H54 (cell line): Measurements from ENCODE around the gene POLD3.

Experiments
- DNase-seq: peaks from one replicate; pipeline ENCODE4 v3.0.0; 2011; ENCODE audit warnings: low spot score, mixed read lengths; ENCODE audit not compliant: insufficient read length
- FAIRE-seq: peaks from 3 replicates; lab custom pipeline; 2011; peaks lifted over from hg19 to GRCh38; lab: Jason Lieb, UNC
- POLR2A ChIP-seq: IDR thresholded peaks from 2 replicates; pipeline ENCODE4 v1.6.1; 2011; ENCODE audit warnings: low read depth, mild to moderate bottlenecking, low read length

Gene POLD3

GRCh38 chr11:74662487-74663103 lies 70.2 kb downstream of the POLD3 start:
- no peak for DNase-seq
- no peak for TF ChIP-seq POLR2A
- FAIRE-seq = no peak

GRCh38 chr11:74663315-74663714 lies 70.9 kb downstream of the POLD3 start:
- FAIRE-seq = no peak
- no peak for TF ChIP-seq POLR2A

GRCh38 chr11:74669211-74670160 lies 77.1 kb downstream of the POLD3 start:
- DNase-seq (no peak), FAIRE-seq (no peak)
- TF ChIP-seq POLR2A = no peak

More at GRCh38 chr11:74663315-74663714, 70.9 kb downstream of the POLD3 start:
- no peak for DNase-seq

DNA sequence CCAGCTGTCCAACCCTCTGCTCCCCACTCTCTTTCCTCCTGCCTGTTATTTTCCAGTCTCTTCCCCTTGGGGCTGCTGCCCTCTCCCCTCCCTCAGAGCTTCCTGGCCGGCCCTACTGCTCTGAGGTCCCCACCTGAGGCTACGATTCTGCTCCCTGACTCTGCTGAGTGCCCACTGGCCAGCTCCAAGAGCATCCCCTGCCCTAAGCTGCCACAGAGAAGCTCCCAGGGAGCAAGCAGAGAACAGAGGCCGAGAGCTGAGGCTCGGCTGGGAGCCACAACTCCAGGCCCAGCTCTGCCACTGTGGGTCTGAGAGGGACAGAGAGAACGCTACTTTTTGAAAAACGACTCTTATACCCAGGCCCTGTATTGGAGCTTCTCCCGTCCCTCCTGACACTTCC lies 77.8 kb downstream of the POLD3 start:
- DNase-seq (no peak), FAIRE-seq (no peak)
- no peak for TF ChIP-seq POLR2A

GRCh38 chr11:74671520-74672196 lies 79.3 kb downstream of the POLD3 start:
- no peak for FAIRE-seq
- DNase-seq = no peak
- TF ChIP-seq POLR2A = no peak

DNA sequence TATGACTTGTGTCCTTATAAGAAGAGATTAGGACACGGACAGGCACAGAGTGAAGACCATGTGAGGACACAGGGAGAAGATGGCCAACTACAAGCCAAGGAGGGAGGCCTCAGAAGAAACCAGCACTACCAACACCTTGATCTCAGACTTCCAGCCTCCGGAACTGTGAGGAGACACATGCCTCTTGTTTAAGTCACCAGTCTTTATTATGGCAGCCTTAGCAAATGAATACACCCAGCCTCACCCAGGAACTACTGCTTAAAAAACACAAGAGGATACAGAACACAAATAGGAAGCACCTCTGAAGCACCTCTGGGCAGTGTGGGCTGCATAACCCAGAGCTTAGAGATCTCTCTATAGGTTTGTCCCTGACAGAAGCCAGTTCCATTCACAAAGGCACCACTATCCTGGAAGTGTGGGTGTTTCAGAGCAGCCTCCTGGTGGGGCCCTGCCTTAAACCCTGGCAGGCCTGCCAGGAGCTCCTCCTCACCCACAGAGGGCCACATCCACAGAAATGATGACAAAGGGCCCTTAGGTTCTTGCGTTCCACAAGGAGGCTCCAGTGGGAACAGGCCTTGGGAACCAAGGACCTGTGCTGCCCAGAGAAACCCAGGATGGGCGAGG lies 80.1 kb downstream of the POLD3 start:
- no peak for TF ChIP-seq POLR2A
- DNase-seq (no peak), FAIRE-seq (no peak)

GRCh38 chr11:74672956-74673692 lies 80.7 kb downstream of the POLD3 start:
- peak; percentile 92 for DNase-seq
- 0 out of 2 replicates have a peak, but pooled peaks have one; percentile 8 for TF ChIP-seq POLR2A
- FAIRE-seq = peak; percentile 71

DNA sequence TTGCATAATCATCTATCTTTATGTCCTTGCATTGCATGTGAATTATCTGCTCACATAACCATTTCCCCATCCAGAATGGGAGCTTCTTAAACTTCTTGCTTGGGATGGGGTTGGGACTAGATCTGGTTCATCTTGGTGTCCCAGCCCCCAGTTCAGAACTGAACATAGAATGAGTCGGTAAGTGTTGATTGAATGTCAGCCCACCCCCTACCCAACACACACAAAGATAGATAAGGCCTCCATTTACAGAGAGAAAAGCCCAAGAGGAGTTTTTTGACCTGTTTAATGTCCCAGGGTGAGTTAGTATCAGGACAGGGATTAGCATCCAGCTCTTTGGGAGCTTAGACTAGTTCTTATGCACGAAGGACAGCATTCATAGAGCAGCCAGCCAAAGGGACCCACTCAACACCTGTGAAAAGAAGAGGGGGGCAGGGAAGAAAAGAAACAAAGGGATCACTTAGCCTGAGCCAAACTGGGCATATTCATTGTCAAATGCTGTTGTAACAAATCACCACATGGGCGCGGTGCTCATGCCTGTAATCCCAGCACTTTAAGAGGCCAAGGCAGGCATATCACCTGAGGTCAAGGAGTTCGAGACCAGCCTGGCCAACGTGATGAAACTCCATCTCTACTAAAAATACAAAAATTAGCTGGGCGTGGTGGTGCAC lies 81.4 kb downstream of the POLD3 start:
- no peak for TF ChIP-seq POLR2A
- FAIRE-seq (no peak), DNase-seq (no peak)

- TF ChIP-seq POLR2A = no peak
- no peak for DNase-seq
- no peak for FAIRE-seq
Observed at GRCh38 chr11:74675761-74676160, 83.4 kb downstream of the POLD3 start.

GRCh38 chr11:74676596-74676995 lies 84.2 kb downstream of the POLD3 start:
- no peak for DNase-seq

DNA sequence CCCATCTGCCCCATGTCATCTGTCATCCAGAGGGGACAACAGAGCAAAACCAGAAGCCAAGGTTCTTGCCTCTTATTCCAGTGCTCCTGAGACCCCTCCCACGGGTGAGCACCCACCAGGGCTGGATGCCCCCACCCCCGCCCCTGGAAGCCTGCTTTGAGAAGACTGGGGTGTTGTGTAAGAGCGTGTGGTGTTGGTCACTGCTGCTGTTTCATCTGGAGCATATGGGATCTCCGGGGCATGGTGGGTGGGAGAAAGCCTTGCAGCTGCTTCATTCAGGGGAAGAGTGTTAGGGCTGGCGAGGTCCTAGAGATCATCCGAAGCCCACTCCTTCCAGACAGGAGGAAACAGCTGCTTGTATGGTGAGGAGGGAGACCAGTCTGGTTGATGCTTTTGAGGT lies 84.7 kb downstream of the POLD3 start:
- no peak for FAIRE-seq
- DNase-seq = no peak
- no peak for TF ChIP-seq POLR2A

More at GRCh38 chr11:74676596-74676995, 84.2 kb downstream of the POLD3 start:
- FAIRE-seq = no peak
- no peak for TF ChIP-seq POLR2A

DNA sequence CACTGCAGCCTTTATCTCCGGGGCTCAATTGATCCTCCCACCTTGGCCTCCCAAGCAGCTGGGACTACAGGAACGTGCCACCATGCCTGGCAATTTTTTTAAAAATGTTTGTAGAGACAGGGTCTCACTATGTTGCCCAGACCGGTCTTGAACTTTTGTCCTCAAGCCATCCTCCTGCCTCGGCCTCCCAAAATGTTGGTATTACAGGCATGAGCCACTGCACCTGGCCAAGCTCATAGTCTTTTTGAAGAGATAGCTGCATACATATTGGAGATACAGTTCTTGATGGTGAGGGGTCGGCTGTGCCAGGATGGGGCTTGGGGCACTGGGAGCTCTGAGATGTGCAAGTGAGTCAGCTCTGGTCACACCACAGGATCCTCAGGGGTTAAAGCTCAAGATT lies 85.7 kb downstream of the POLD3 start:
- FAIRE-seq (no peak), DNase-seq (no peak)
- no peak for TF ChIP-seq POLR2A
